PC-9 (cell line): ENCODE data around the gene TXNDC5. TPM values are rescaled to one million over a fixed set of nuclear protein-coding genes. Genes with fewer than 3 reads are reported as not detected.

ENCODE experiments used
- BruUV-seq: library from RNA; stranded (reverse); fragments of 400-500 nt; replicated peaks from 2 replicates; lab custom pipeline; 2021; lab: Mats Ljungman, UMichigan
- CTCF ChIA-PET: fragments of 300-600 bp; sonication (Branson Sonifier 250); formaldehyde crosslinking; loops from one replicate; lab custom pipeline; 2022; ENCODE audit warnings: antibody characterized with exemption; lab: Charles Lee
- POLR2A ChIA-PET: fragments of 300-600 bp; sonication (Branson Sonifier 250); formaldehyde crosslinking; loops from one replicate; lab custom pipeline; 2022; ENCODE audit warnings: antibody characterized with exemption; ENCODE audit not compliant: unreplicated experiment; lab: Charles Lee
- DNase-seq, 2 experiments: peaks; one replicate each; pipeline versions ENCODE4 v3.0.0 to v3.0.0-alpha.2; 2015 to 2022; ENCODE audit warnings: mixed read lengths in 1 of 2
- H2AFZ ChIP-seq: fragments of 200-600 bp; sonication (generic); 2 replicates; pipeline ENCODE4 v1.8.1; 2017; ENCODE audit warnings: antibody characterized with exemption
- H3F3A ChIP-seq: fragments of 200-600 bp; sonication (generic); 2 replicates; pipeline ENCODE4 v1.8.1; 2017; ENCODE audit warnings: antibody characterized with exemption, mild to moderate bottlenecking, low read depth; ENCODE audit not compliant: insufficient read depth
- H3K27ac ChIP-seq: fragments of 200-600 bp; sonication (generic); 2 replicates; pipeline ENCODE4 v1.6.1; 2016; ENCODE audit warnings: mixed run types
- H3K27me3 ChIP-seq: fragments of 200-600 bp; sonication (generic); 2 replicates; pipeline ENCODE4 v1.6.1; 2016; ENCODE audit warnings: low read depth, mixed run types; ENCODE audit not compliant: insufficient read depth
- H3K36me3 ChIP-seq: fragments of 200-600 bp; sonication (generic); 2 replicates; pipeline ENCODE4 v1.6.1; 2016; ENCODE audit warnings: low read depth, mixed run types
- H3K4me1 ChIP-seq: fragments of 200-600 bp; sonication (generic); replicated peaks from 2 replicates; pipeline ENCODE4 v1.6.1; 2016; ENCODE audit warnings: mixed run types; ENCODE audit not compliant: insufficient read depth
- H3K4me2 ChIP-seq: fragments of 200-600 bp; sonication (generic); 2 replicates; pipeline ENCODE4 v1.6.1; 2017; ENCODE audit warnings: mixed run types
- H3K4me3 ChIP-seq: fragments of 200-600 bp; sonication (generic); 2 replicates; pipeline ENCODE4 v1.6.1; 2016; ENCODE audit warnings: mixed run types
- H3K79me2 ChIP-seq: fragments of 200-600 bp; sonication (generic); 2 replicates; pipeline ENCODE4 v1.6.1; 2017; ENCODE audit warnings: low read depth, mixed run types
- H3K9me2 ChIP-seq: fragments of 200-600 bp; sonication (generic); 2 replicates; pipeline ENCODE4 v1.8.1; 2017; ENCODE audit warnings: mild to moderate bottlenecking; ENCODE audit not compliant: insufficient read depth
- H3K9me3 ChIP-seq: fragments of 200-600 bp; sonication (generic); 2 replicates; pipeline ENCODE4 v1.8.1; 2016; ENCODE audit warnings: low read depth; ENCODE audit not compliant: insufficient read depth
- H4K20me1 ChIP-seq: fragments of 200-600 bp; sonication (generic); 2 replicates; pipeline ENCODE4 v1.8.1; 2017; ENCODE audit not compliant: insufficient read depth
- CTCF ChIP-seq: fragments of 200-600 bp; sonication (generic); conservative IDR thresholded peaks from 2 replicates; pipeline ENCODE4 v1.6.1; 2017; ENCODE audit warnings: mixed run types, antibody characterized with exemption, mild to moderate bottlenecking, moderate library complexity
- EZH2 ChIP-seq: fragments of 200-600 bp; sonication (generic); IDR thresholded peaks from 2 replicates; pipeline ENCODE4 v1.8.0; 2017; ENCODE audit warnings: antibody characterized with exemption, low read depth
- intact Hi-C: fragments of 100-400 bp; cut with micrococcal nuclease; formaldehyde crosslinking; loops from one replicate; pipeline ENCODE4 v1.10.0; 2022; ENCODE audit not compliant: unreplicated experiment
- total RNA-seq: library from RNA; stranded (reverse); gene quantifications from 2 replicates; pipeline ENCODE4 v1.2.3, GENCODE V29; 2021

The TXNDC5 gene
- total RNA-seq, 1 experiment from 2014 or later: 74.8 TPM

- Histone ChIP-seq H3K4me1 (peaks cover 7% of the 10 kb centered on the region; the same call in 1 of the 2 replicates), H3K27ac (no peak overlapping the region), H3K9me3 (no peaks in the 10 kb centered on the region), H3K27me3 (no peaks in the 10 kb centered on the region), H3K79me2 (peaks cover 42% of the 10 kb centered on the region), H3K9me2 (no peaks in the 10 kb centered on the region), H3K4me2 (no peak overlapping the region), H2AFZ (no peak overlapping the region), H3F3A (no peaks in the 10 kb centered on the region), H3K36me3 (no peaks in the 10 kb centered on the region), H4K20me1 (peaks cover 17% of the 10 kb centered on the region; the same call in 1 of the 2 replicates), H3K4me3 (no peak overlapping the region)
- no TSS peak for BruUV-seq
- no peak for TF ChIP-seq EZH2
- TF ChIP-seq CTCF: no peak
- CTCF ChIA-PET: no interaction called here
- DNase-seq: no peak
- POLR2A ChIA-PET: no interaction called here
- intact Hi-C loops: loop anchor here (5.0 kb wide), 1 partner anchor 88 kb away; no protein-coding TSS in a partner anchor
These were observed 5.8 kb downstream of the TXNDC5 start for GRCh38 chr6:7904654-7905319.

- Histone ChIP-seq H3F3A (no peaks in the 10 kb centered on the region), H3K79me2 (peaks cover 31% of the 10 kb centered on the region), H3K4me1 (0 out of 2 replicates have a peak, but pooled peaks cover 2% of the 10 kb centered on the region), H3K4me3 (no peak overlapping the region), H3K36me3 (no peaks in the 10 kb centered on the region), H4K20me1 (peaks cover 17% of the 10 kb centered on the region; the same call in 1 of the 2 replicates), H2AFZ (no peak overlapping the region), H3K27me3 (no peaks in the 10 kb centered on the region), H3K4me2 (no peak overlapping the region), H3K9me2 (no peaks in the 10 kb centered on the region), H3K27ac (no peak overlapping the region), H3K9me3 (no peaks in the 10 kb centered on the region)
- intact Hi-C loops: no loop called here
- no peak for TF ChIP-seq CTCF
- TF ChIP-seq EZH2: no peak
- ChIA-PET POLR2A (no interaction called here), CTCF (no interaction called here)
- no TSS peak for BruUV-seq
- DNase-seq: no peak
These were observed 6.9 kb downstream of the TXNDC5 start for GRCh38 chr6:7903673-7904072.

GRCh38 chr6:7902867-7903266 is 7.7 kb downstream of the TXNDC5 start:
- Histone ChIP-seq H3K9me3 (no peaks in the 10 kb centered on the region), H3K4me2 (no peak overlapping the region), H3K27ac (no peak overlapping the region), H3K4me3 (no peak overlapping the region), H3K4me1 (no peaks in the 10 kb centered on the region), H3F3A (no peaks in the 10 kb centered on the region), H3K9me2 (no peaks in the 10 kb centered on the region), H2AFZ (no peak overlapping the region), H3K27me3 (no peaks in the 10 kb centered on the region), H3K36me3 (no peaks in the 10 kb centered on the region), H4K20me1 (peaks cover 9% of the 10 kb centered on the region; the same call in 1 of the 2 replicates), H3K79me2 (peaks cover 23% of the 10 kb centered on the region)
- no peak for TF ChIP-seq EZH2
- no peak for TF ChIP-seq CTCF
- BruUV-seq: no TSS peak
- DNase-seq: no peak
- ChIA-PET CTCF (no interaction called here), POLR2A (no interaction called here)
- intact Hi-C loops: no loop called here
